ENCODE data around the gene HOXB1.

- TF ChIP-seq GATA2 (IDR thresholded peaks at IDR 0.05; ENCODE audit: low read depth, low read length): no peak
- TF ChIP-seq GATA3 (IDR thresholded peaks at IDR 0.05; ENCODE audit: low read depth, low read length): no peak
Measured at GRCh38 chr17:48556229-48556575, 25.4 kb upstream of the HOXB1 start.
